CD4-positive, alpha-beta T cell treated with Interleukin-2 at 100 ng/mL for 4 hours (primary cell): ENCODE measurements around the gene EIPR1.

ENCODE experiments used
- DNase-seq: peaks from one replicate; pipeline ENCODE4 v3.0.0-alpha.2; 2020; ENCODE audit warnings: low spot score

EIPR1 gene

GRCh38 chr2:3303583-3304406, 73.8 kb downstream of the EIPR1 start:
- peak; percentile 76 for DNase-seq

GRCh38 chr2:3302751-3303582, 74.7 kb downstream of the EIPR1 start:
- no peak for DNase-seq

- DNase-seq, result no peak
Measured at GRCh38 chr2:3302421-3302750, 75.2 kb downstream of the EIPR1 start.

- DNase-seq, result no peak
Measured at GRCh38 chr2:3301001-3301400, 76.6 kb downstream of the EIPR1 start.

- DNase-seq, result no peak
Measured at GRCh38 chr2:3300224-3300995, 77.2 kb downstream of the EIPR1 start.

- DNase-seq, result no peak
Measured at GRCh38 chr2:3299703-3300102, 77.9 kb downstream of the EIPR1 start.

GRCh38 chr2:3299130-3299529, 78.5 kb downstream of the EIPR1 start:
- DNase-seq, result no peak

GRCh38 chr2:3298191-3298590, 79.4 kb downstream of the EIPR1 start:
- DNase-seq, result no peak

- DNase-seq, result no peak
Measured at GRCh38 chr2:3297523-3297922, 80.1 kb downstream of the EIPR1 start.

- no peak for DNase-seq
Measured at GRCh38 chr2:3296182-3296972, 81.2 kb downstream of the EIPR1 start.

- DNase-seq, result no peak
Measured at GRCh38 chr2:3294493-3294892, 83.1 kb downstream of the EIPR1 start.

- no peak for DNase-seq
Measured at GRCh38 chr2:3294069-3294468, 83.5 kb downstream of the EIPR1 start.

- DNase-seq, result no peak
Measured at GRCh38 chr2:3293221-3293620, 84.4 kb downstream of the EIPR1 start.

- no peak for DNase-seq
Measured at GRCh38 chr2:3292416-3292815, 85.2 kb downstream of the EIPR1 start.

GRCh38 chr2:3291750-3292149, 85.9 kb downstream of the EIPR1 start:
- DNase-seq, result no peak

GRCh38 chr2:3291113-3291512, 86.5 kb downstream of the EIPR1 start:
- DNase-seq, result no peak

- no peak for DNase-seq
Measured at GRCh38 chr2:3290655-3291054, 87.0 kb downstream of the EIPR1 start.

GRCh38 chr2:3289971-3290370, 87.6 kb downstream of the EIPR1 start:
- no peak for DNase-seq

GRCh38 chr2:3289526-3289925, 88.1 kb downstream of the EIPR1 start:
- no peak for DNase-seq

- no peak for DNase-seq
Measured at GRCh38 chr2:3289171-3289515, 88.5 kb downstream of the EIPR1 start.

GRCh38 chr2:3288470-3289170, 89.0 kb downstream of the EIPR1 start:
- no peak for DNase-seq
